ENCODE data around the gene LTBP2. TPM values are rescaled to one million over a fixed set of nuclear protein-coding genes. Genes with fewer than 3 reads are reported as not detected.

The LTBP2 gene
- total RNA-seq, 1 donor from 2014 or later: 26.5 TPM

DNA sequence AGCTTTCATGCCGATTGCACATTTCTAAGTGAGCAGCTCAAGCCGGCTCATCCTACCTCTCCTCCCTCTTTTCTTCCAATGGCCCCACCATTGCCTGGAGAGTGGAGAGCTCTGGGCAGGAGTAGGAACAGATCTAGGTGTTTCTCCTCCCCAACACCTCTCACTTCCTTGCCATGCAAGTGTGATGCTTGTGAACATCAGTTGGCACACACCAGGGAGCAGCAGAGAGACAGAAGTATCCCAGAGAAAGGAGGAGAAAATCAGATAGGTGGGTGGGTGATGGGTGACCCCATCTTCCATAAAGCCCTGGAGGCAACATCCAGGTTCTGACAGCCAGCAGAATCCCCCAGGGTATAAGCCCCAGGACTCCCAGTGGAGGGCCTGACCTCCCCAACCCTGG, 146.7 kb downstream of the LTBP2 start:
- intact Hi-C loops (cut with micrococcal nuclease): no loop called here
- TF ChIP-seq, protein P1, sequence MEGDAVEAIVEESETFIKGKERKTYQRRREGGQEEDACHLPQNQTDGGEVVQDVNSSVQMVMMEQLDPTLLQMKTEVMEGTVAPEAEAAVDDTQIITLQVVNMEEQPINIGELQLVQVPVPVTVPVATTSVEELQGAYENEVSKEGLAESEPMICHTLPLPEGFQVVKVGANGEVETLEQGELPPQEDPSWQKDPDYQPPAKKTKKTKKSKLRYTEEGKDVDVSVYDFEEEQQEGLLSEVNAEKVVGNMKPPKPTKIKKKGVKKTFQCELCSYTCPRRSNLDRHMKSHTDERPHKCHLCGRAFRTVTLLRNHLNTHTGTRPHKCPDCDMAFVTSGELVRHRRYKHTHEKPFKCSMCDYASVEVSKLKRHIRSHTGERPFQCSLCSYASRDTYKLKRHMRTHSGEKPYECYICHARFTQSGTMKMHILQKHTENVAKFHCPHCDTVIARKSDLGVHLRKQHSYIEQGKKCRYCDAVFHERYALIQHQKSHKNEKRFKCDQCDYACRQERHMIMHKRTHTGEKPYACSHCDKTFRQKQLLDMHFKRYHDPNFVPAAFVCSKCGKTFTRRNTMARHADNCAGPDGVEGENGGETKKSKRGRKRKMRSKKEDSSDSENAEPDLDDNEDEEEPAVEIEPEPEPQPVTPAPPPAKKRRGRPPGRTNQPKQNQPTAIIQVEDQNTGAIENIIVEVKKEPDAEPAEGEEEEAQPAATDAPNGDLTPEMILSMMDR (IDR thresholded peaks at IDR 0.05; ENCODE audit: borderline replicate concordance): no peak
- no peak for DNase-seq
- no peaks in the 10 kb centered on the region for H3K9me3 ChIP-seq (replicated peaks)
- H3K27ac ChIP-seq (replicated peaks): no peak overlapping the region
- peaks cover 9% of the 10 kb centered on the region for H3K4me1 ChIP-seq
- H3K4me3 ChIP-seq: no peak overlapping the region
- H3K36me3 ChIP-seq: no peaks in the 10 kb centered on the region
- H3K27me3 ChIP-seq (ENCODE audit: low read depth): no peaks in the 10 kb centered on the region

DNA sequence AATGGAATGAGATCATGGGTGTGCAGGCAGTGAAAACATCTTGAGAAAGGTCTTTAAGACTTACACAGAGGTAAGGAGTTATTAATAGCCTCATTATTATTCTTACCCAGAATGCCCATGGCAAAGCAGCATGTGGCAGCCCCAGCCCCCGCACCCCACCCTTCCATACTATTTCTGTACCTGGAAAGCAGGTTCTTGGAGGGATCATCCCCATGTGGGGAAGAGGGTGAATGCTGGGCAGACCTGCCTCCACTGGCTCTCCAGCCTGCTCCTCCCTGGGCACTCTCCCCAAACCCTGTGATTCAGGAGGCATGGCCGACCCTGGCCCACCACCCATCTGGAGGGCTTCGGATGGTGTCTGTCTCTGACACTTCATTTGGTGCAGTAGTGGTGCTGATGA, 147.3 kb downstream of the LTBP2 start:
- H3K4me1 ChIP-seq: peaks cover 4% of the 10 kb centered on the region
- H3K36me3 ChIP-seq: no peaks in the 10 kb centered on the region
- no peak overlapping the region for H3K4me3 ChIP-seq
- no peaks in the 10 kb centered on the region for H3K9me3 ChIP-seq (replicated peaks)
- TF ChIP-seq, protein P1 (IDR thresholded peaks at IDR 0.05; ENCODE audit: borderline replicate concordance): no peak
- H3K27ac ChIP-seq (replicated peaks): no peak overlapping the region
- intact Hi-C loops (cut with micrococcal nuclease): no loop called here
- DNase-seq: no peak
- H3K27me3 ChIP-seq (ENCODE audit: low read depth): no peaks in the 10 kb centered on the region

DNA sequence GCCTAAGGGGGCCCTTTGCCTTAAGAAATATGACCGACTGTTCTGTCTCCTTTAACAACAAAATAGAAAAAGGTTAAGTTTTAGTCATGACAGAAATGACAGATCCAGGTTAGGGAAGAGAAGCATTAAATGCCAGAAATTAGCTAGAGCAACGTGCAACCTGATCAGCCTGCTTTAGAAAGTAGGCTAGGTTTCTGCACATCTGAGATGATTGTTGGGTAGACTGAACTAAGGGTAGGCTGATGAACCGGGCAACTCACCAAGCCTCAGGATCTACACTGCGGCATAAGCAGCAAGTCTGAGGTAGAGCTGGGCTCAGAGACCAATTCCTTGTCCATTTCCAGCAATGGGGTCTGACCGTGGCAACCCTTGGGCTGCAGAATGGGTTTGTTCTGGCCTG, 148.3 kb downstream of the LTBP2 start:
- no peaks in the 10 kb centered on the region for H3K36me3 ChIP-seq
- H3K27me3 ChIP-seq (ENCODE audit: low read depth): no peaks in the 10 kb centered on the region
- no peaks in the 10 kb centered on the region for H3K9me3 ChIP-seq (replicated peaks)
- no peak overlapping the region for H3K27ac ChIP-seq (replicated peaks)
- no peaks in the 10 kb centered on the region for H3K4me1 ChIP-seq
- DNase-seq: no peak
- TF ChIP-seq, protein P1 (IDR thresholded peaks at IDR 0.05; ENCODE audit: borderline replicate concordance): no peak
- no peak overlapping the region for H3K4me3 ChIP-seq
- intact Hi-C loops (cut with micrococcal nuclease): no loop called here

DNA sequence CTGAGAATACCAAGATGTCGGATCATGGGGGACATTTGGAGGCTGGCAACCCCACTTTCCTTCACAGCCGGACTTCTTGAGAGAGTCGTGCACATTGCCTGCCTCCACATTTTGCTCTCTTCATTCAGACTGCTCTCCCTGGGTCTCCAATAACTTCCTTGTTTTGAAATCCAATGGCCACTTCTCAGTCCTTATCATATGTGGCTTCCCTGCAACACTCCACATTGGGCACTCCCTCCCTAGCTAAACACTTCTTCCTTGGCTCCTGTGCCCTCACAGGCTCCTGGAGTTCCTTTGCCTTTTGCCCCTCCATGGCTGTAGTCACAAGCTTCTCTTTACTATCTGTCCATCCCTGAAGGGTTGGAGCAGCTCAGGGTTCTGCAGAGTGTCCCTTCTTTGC, 149.0 kb downstream of the LTBP2 start:
- H3K4me3 ChIP-seq: no peak overlapping the region
- TF ChIP-seq, protein P1 (IDR thresholded peaks at IDR 0.05; ENCODE audit: borderline replicate concordance): no peak
- H3K27me3 ChIP-seq (ENCODE audit: low read depth): no peaks in the 10 kb centered on the region
- no peak overlapping the region for H3K27ac ChIP-seq (replicated peaks)
- no peaks in the 10 kb centered on the region for H3K9me3 ChIP-seq (replicated peaks)
- no peaks in the 10 kb centered on the region for H3K4me1 ChIP-seq
- no peak for DNase-seq
- no peaks in the 10 kb centered on the region for H3K36me3 ChIP-seq
- intact Hi-C loops (cut with micrococcal nuclease): no loop called here

DNA sequence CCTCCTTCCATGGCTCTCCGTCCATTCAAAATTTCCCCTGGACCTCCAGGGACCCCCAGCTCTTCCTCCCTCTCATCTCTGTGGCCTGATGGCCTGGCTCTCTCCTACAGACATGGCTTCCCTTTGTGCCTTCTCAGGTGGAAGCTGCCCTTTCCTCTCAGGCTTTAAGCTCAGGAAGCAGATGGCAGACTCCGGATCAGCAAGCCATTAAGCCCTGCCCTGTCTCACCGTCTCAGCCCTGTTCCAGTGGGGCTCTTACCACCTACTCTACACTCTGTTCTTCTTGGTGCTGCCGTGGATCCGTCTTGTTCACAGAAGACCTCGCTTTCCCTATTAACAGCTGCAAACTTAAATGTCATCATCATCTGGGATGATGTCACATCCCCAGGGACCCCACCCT, 152.1 kb downstream of the LTBP2 start:
- TF ChIP-seq, protein P1 (IDR thresholded peaks at IDR 0.05; ENCODE audit: borderline replicate concordance): no peak
- no peaks in the 10 kb centered on the region for H3K4me1 ChIP-seq
- intact Hi-C loops (cut with micrococcal nuclease): no loop called here
- no peaks in the 10 kb centered on the region for H3K9me3 ChIP-seq (replicated peaks)
- H3K27ac ChIP-seq (replicated peaks): no peak overlapping the region
- H3K36me3 ChIP-seq: no peaks in the 10 kb centered on the region
- H3K27me3 ChIP-seq (ENCODE audit: low read depth): no peaks in the 10 kb centered on the region
- no peak for DNase-seq
- H3K4me3 ChIP-seq: no peak overlapping the region

Data from left ventricle myocardium inferior (tissue), 1 donor.